Spleen (tissue), 11 donors: ENCODE measurements around the gene AGPAT4. TPM values are rescaled to one million over a fixed set of nuclear protein-coding genes. Genes with fewer than 3 reads are reported as not detected.

Experiments
- DNase-seq: peaks from one replicate; pipeline ENCODE4 v3.0.0-alpha.2; 2020
- H3K27ac ChIP-seq, 8 donors: fragments of 200-600 bp; sonication (generic) in 7 of 8; 1 replicate in 4 of 8; 2 replicates in 4 of 8; pipeline versions ENCODE4 v1.5.0 to v1.8.0; 2016 to 2021; ENCODE audit warnings: inconsistent platforms in 4 of 8, mild to moderate bottlenecking in 4 of 8, moderate library complexity in 1 of 8
- H3K27me3 ChIP-seq, 7 donors: fragments of 200-600 bp; sonication (generic) in 6 of 7; replicated peaks in 1 of 7; 1 replicate in 4 of 7; 2 replicates in 3 of 7; pipeline versions ENCODE4 v1.5.0 to v1.8.0; 2016 to 2021; ENCODE audit warnings: inconsistent platforms in 3 of 7, mild to moderate bottlenecking in 1 of 7
- H3K36me3 ChIP-seq, 6 donors: fragments of 200-600 bp; sonication (generic) in 5 of 6; 1 replicate in 4 of 6; 2 replicates in 2 of 6; pipeline versions ENCODE4 v1.5.0 to v1.8.0; 2016 to 2021; ENCODE audit warnings: inconsistent platforms in 2 of 6
- H3K4me1 ChIP-seq, 6 donors: fragments of 200-600 bp; sonication (generic) in 5 of 6; 1 replicate in 3 of 6; 2 replicates in 3 of 6; pipeline versions ENCODE4 v1.5.0 to v1.8.0; 2016 to 2021; ENCODE audit warnings: inconsistent platforms in 3 of 6
- H3K4me3 ChIP-seq, 8 donors: fragments of 200-600 bp; sonication (generic) in 7 of 8; 1 replicate in 4 of 8; 2 replicates in 4 of 8; pipeline versions ENCODE4 v1.5.0 to v1.8.0; 2016 to 2021; ENCODE audit warnings: inconsistent platforms in 4 of 8, mild to moderate bottlenecking in 4 of 8, moderate library complexity in 2 of 8
- H3K9me3 ChIP-seq, 8 donors: fragments of 200-600 bp; sonication (generic) in 7 of 8; 1 replicate in 4 of 8; 2 replicates in 4 of 8; pipeline versions ENCODE4 v1.5.0 to v1.8.0; 2016 to 2021; ENCODE audit warnings: inconsistent platforms in 4 of 8
- POLR2A ChIP-seq, 3 donors: fragments of 450-650 bp; IDR thresholded peaks; one replicate each; pipeline ENCODE4 v1.5.1; 2017; ENCODE audit warnings: antibody characterized with exemption in 3 of 3, mild to moderate bottlenecking in 1 of 3
- POLR2AphosphoS5 ChIP-seq, 3 donors: sonication (generic); formaldehyde crosslinking; IDR thresholded peaks; one replicate each; pipeline ENCODE4 v1.5.1; 2017; ENCODE audit warnings: antibody characterized with exemption in 3 of 3
- WGBS, 5 donors: extraction: QIAGEN DNeasy Blood & Tissue Kit in 3 of 5; methylation state at CpG; one replicate each; pipeline versions ENCODE4 v1.1.5 to v1.1.7; 2013 to 2018; 5-methylcytosine and 5-hydroxymethylcytosine counted together
- intact Hi-C: fragments of 100-400 bp; cut with DNase I; formaldehyde crosslinking; loops from one replicate; pipeline ENCODE4 v1.15.0; 2023; ENCODE audit warnings: low total_unique reads
- polyA plus RNA-seq, 3 donors: library from polyadenylated mRNA; stranded (reverse); fragments of 200-250 nt; gene quantifications; one replicate each; pipeline ENCODE4 v1.2.1, GENCODE V29; 2013
- total RNA-seq, 7 donors: library from RNA; depleted of rRNA in 3 of 7; stranded (reverse); fragments of >200 nt in 3 of 7; fragmentation: NEBNext Ultra II Directional in 4 of 7; extraction: Animal tissue kit (Norgen Biotek cat#: 25700) in 4 of 7; gene quantifications; one replicate each; pipeline versions ENCODE4 v1.1.0 to v1.2.1, GENCODE V29; 2016 to 2021
- TF ChIP-seq, protein P1 (sequence below), 11 experiments: fragments of 200-600 bp in 7 of 11; fragments of 450-650 bp in 4 of 11; sonication (generic) in 4 of 11; IDR thresholded peaks in 8 of 11; conservative IDR thresholded peaks in 3 of 11; 1 replicate in 7 of 11; 2 replicates in 4 of 11; pipeline versions ENCODE4 v1.4.0 to v1.8.0; 2016 to 2021; ENCODE audit warnings: antibody characterized with exemption in 11 of 11, inconsistent platforms in 4 of 11, mild to moderate bottlenecking in 1 of 11
- donor health status: healthy with polysubstance abuse.
- donor health status: DM: no; HTN: no; CAD: no; lungs with moderate emphysema.
- donor health status: DM: no; HTN: no; CAD: no.
- donor health status: Bipolar disorder and iron deficiency.
- donor health status: healthy.
- donor health status: DM: no; HTN: no; CAD: no.
- donor health status: DM: yes; HTN: yes; CAD: no.

The AGPAT4 gene
- total and polyA plus RNA-seq, 10 donors: 0.80 to 16.8 (median 8.4) TPM

DNA sequence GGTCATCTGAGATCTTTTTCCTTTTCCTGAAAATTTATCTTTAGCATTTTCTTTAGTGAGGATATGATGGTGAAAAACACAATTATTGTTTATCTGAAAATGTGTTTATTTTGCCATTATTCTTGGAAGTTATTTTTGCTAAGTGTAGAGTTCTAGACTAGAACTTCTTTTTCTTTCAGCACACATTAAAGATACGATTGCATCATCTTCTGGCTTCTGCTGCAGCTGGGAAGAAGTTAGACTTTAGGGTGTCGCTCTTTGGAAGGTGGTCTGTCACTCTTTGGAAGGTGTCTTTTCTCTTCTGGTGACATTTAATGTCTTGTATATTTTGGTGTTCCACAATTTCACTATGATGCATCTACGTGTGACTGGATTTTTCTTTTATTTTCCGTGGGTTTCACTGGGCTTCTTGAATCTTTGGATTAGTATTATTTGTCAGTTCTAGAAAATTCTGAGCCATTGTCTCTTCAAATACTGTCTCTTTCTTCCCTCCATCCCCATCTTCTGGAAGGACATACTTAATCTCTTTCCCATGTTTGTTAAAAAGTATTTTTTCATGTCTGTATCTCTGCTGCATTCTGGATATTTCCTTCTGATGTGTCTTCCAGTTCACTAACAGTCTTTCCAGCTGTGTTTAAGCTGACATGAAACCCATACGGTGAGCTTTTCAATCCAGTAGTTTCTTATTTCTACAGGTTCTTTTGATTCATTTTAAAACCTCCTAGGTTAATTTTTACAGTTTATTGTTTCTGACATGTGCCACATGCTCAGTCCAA, 81.0 kb downstream of the AGPAT4 start:
- WGBS, 5 donors: 87 to 95% (median 90%) methylated on average over 5 of the region's 5 CpGs
- Histone ChIP-seq H3K27me3 (no peaks in the 10 kb centered on the region), H3K9me3 (peaks cover 0 to 21% (median 6%) of the 10 kb centered on the region in 8 donors), H3K4me1 (peaks cover 0 to 6% (median 0%) of the 10 kb centered on the region in 6 donors), H3K4me3 (no peak overlapping the region), H3K27ac (no peak overlapping the region), H3K36me3 (no peaks in the 10 kb centered on the region)
- TF ChIP-seq, protein P1, sequence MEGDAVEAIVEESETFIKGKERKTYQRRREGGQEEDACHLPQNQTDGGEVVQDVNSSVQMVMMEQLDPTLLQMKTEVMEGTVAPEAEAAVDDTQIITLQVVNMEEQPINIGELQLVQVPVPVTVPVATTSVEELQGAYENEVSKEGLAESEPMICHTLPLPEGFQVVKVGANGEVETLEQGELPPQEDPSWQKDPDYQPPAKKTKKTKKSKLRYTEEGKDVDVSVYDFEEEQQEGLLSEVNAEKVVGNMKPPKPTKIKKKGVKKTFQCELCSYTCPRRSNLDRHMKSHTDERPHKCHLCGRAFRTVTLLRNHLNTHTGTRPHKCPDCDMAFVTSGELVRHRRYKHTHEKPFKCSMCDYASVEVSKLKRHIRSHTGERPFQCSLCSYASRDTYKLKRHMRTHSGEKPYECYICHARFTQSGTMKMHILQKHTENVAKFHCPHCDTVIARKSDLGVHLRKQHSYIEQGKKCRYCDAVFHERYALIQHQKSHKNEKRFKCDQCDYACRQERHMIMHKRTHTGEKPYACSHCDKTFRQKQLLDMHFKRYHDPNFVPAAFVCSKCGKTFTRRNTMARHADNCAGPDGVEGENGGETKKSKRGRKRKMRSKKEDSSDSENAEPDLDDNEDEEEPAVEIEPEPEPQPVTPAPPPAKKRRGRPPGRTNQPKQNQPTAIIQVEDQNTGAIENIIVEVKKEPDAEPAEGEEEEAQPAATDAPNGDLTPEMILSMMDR (IDR thresholded peaks at IDR 0.05 in 8 of 11, conservative IDR thresholded peaks at IDR 0.05 in 3 of 11): no peak
- TF ChIP-seq POLR2A (IDR thresholded peaks at IDR 0.05) (no peak), POLR2AphosphoS5 (IDR thresholded peaks at IDR 0.05) (no peak)
- DNase-seq: no peak
- intact Hi-C loops: no loop called here

DNA sequence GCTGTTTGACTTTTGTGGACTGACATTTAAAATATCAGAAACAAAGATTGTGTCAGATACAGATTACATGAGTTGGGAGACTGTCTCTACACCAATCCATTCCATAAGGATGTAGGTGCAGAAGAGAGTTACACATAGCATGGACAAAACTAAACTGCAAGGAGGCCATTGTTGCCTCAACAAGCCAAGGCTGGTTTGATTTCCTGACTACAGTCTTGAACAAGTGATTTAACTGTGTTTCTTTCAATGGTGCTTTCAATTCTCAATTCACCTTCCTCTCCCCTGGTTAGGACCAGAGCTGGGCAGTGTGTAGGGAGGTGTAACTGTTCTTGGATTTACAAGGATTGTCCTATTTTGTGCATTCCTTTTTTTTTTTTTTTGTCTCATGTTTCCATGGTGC, 82.2 kb downstream of the AGPAT4 start:
- intact Hi-C loops: no loop called here
- TF ChIP-seq POLR2AphosphoS5 (IDR thresholded peaks at IDR 0.05): no peak
- TF ChIP-seq POLR2A (IDR thresholded peaks at IDR 0.05): no peak
- TF ChIP-seq, protein P1 (IDR thresholded peaks at IDR 0.05 in 8 of 11, conservative IDR thresholded peaks at IDR 0.05 in 3 of 11): no peak
- H3K27ac ChIP-seq: no peak overlapping the region
- peaks cover 0 to 6% (median 0%) of the 10 kb centered on the region in 6 donors for H3K4me1 ChIP-seq
- H3K36me3 ChIP-seq: no peaks in the 10 kb centered on the region
- DNase-seq: no peak
- no peaks in the 10 kb centered on the region for H3K27me3 ChIP-seq
- no peak overlapping the region for H3K4me3 ChIP-seq
- peaks cover 0 to 21% (median 6%) of the 10 kb centered on the region in 8 donors for H3K9me3 ChIP-seq

DNA sequence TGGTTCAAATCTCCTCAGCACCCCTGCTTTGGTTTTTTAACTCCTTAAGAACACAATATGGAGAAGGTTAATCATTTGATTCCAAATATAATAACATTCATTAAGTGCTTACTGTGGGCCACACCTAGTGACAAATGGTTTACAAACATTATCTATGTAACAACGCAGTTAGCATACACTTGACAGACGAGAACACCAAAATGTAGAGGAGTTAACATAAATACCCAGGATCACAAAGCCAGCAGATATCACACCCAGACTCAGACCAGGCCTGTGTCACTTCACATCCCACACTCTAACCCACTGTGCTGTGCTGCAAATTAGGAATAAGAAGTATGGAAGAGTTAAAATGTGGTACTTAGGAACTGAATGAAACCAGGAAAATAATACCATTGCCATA, 82.9 kb downstream of the AGPAT4 start:
- no peaks in the 10 kb centered on the region for H3K27me3 ChIP-seq
- peaks cover 0 to 11% (median 0%) of the 10 kb centered on the region in 6 donors for H3K4me1 ChIP-seq
- DNase-seq: no peak
- intact Hi-C loops: no loop called here
- H3K9me3 ChIP-seq: peaks cover 0 to 21% (median 6%) of the 10 kb centered on the region in 8 donors
- H3K27ac ChIP-seq: no peak overlapping the region
- no peak overlapping the region for H3K4me3 ChIP-seq
- TF ChIP-seq POLR2AphosphoS5 (IDR thresholded peaks at IDR 0.05) (no peak), POLR2A (IDR thresholded peaks at IDR 0.05) (no peak)
- TF ChIP-seq, protein P1 (IDR thresholded peaks at IDR 0.05 in 8 of 11, conservative IDR thresholded peaks at IDR 0.05 in 3 of 11): no peak
- H3K36me3 ChIP-seq: no peaks in the 10 kb centered on the region
- WGBS, 5 donors: 85 to 96% (median 92%) methylated on average over 2 of the region's 2 CpGs

DNA sequence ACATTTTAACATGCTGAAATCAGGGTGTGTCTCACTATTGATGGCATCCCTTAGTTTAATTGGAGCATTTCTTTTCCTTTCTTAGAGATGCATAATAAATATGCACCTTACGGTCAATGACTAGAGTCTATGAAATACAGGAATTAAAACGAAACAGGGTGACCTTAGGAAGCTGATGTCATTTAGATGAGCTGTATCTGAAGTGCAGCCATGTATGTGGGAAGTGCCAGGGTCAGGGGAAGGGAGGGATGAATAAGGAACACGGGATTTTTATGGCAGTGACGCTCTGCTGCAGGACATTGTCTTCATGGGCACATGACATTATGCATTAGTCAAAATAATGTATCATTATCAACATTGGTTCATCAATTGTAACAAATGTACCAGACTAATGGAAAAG, 84.0 kb downstream of the AGPAT4 start:
- Histone ChIP-seq H3K9me3 (peaks cover 0 to 21% (median 6%) of the 10 kb centered on the region in 8 donors), H3K4me3 (no peak overlapping the region), H3K27ac (peak overlapping the region in 1 of 8 donors; percentile 59), H3K27me3 (no peaks in the 10 kb centered on the region), H3K4me1 (peaks cover 0 to 11% (median 0%) of the 10 kb centered on the region in 6 donors), H3K36me3 (no peaks in the 10 kb centered on the region)
- WGBS, 5 donors: 55 to 76% (median 66%) methylated on average over 4 of the region's 4 CpGs
- TF ChIP-seq POLR2A (IDR thresholded peaks at IDR 0.05) (no peak), POLR2AphosphoS5 (IDR thresholded peaks at IDR 0.05) (no peak)
- TF ChIP-seq, protein P1 (IDR thresholded peaks at IDR 0.05 in 8 of 11, conservative IDR thresholded peaks at IDR 0.05 in 3 of 11): no peak
- no peak for DNase-seq
- intact Hi-C loops: no loop called here
